H1 (cell line): ENCODE measurements around the gene PRRG1. TPM values are rescaled to one million over a fixed set of nuclear protein-coding genes. Genes with fewer than 3 reads are reported as not detected.

Experiments
- CTCF ChIA-PET: fragments of 300-600 bp; sonication (Branson Sonifier 250); formaldehyde crosslinking; loops from one replicate; lab custom pipeline; 2021; ENCODE audit not compliant: partially characterized antibody; lab: Charles Lee
- POLR2A ChIA-PET: fragments of 300-600 bp; sonication (Branson Sonifier 250); formaldehyde crosslinking; loops from one replicate; lab custom pipeline; 2021; ENCODE audit warnings: inconsistent platforms; ENCODE audit not compliant: partially characterized antibody; lab: Charles Lee
- DNase-seq, 2 experiments: peaks; one replicate each; pipeline versions ENCODE4 v3.0.0 to v3.0.0-alpha.2; 2010 to 2022; ENCODE audit warnings: low spot score in 2 of 2, low read depth in 1 of 2, mixed read lengths in 1 of 2
- FAIRE-seq: peaks from 2 replicates; lab custom pipeline; 2011; peaks lifted over from hg19 to GRCh38; lab: Jason Lieb, UNC
- H2AFZ ChIP-seq: 2 replicates; pipeline ENCODE4 v1.8.1; 2012; ENCODE audit warnings: low read length, inconsistent platforms
- H2AK5ac ChIP-seq: 2 replicates; pipeline ENCODE4 v1.6.1; 2013; ENCODE audit warnings: low read depth, low read length
- H2BK120ac ChIP-seq: replicated peaks from 2 replicates; pipeline ENCODE3; 2013; ENCODE audit warnings: low read depth, low read length, inconsistent platforms
- H2BK12ac ChIP-seq: 2 replicates; pipeline ENCODE4 v1.6.1; 2013; ENCODE audit warnings: low read depth, low read length
- H2BK15ac ChIP-seq: 2 replicates; pipeline ENCODE4 v1.6.1; 2013; ENCODE audit warnings: low read length
- H2BK20ac ChIP-seq: 2 replicates; pipeline ENCODE4 v1.6.1; 2013; ENCODE audit warnings: low read length
- H2BK5ac ChIP-seq: 2 replicates; pipeline ENCODE4 v1.6.1; 2013; ENCODE audit warnings: low read depth, low read length
- H3K14ac ChIP-seq: 2 replicates; pipeline ENCODE4 v1.6.1; 2013; ENCODE audit warnings: inconsistent platforms; ENCODE audit not compliant: insufficient read length
- H3K18ac ChIP-seq: 2 replicates; pipeline ENCODE4 v1.6.1; 2013; ENCODE audit warnings: low read length; ENCODE audit errors: extremely low read depth
- H3K23ac ChIP-seq: 2 replicates; pipeline ENCODE4 v1.6.1; 2013; ENCODE audit warnings: inconsistent platforms; ENCODE audit not compliant: insufficient read length
- H3K23me2 ChIP-seq: 2 replicates; pipeline ENCODE4 v1.6.1; 2013; ENCODE audit warnings: low read depth, low read length
- H3K27ac ChIP-seq: 2 replicates; pipeline ENCODE4 v1.6.1; 2011; ENCODE audit warnings: low read depth, low read length, inconsistent platforms
- H3K27me3 ChIP-seq, 4 experiments: replicated peaks in 1 of 4; 1 replicate in 1 of 4; 2 replicates in 3 of 4; pipeline versions ENCODE4 v1.6.1 to v1.8.1; 2011 to 2013; ENCODE audit warnings: low read length in 3 of 4, mild to moderate bottlenecking in 3 of 4, inconsistent platforms in 2 of 4, mixed read lengths in 2 of 4, moderate library complexity in 1 of 4; ENCODE audit not compliant: control insufficient read depth in 3 of 4, insufficient read depth in 3 of 4; ENCODE audit errors: extremely low read depth in 1 of 4
- H3K36me3 ChIP-seq, 4 experiments: 2 replicates each; pipeline versions ENCODE4 v1.6.1 to v1.8.1; 2011 to 2013; ENCODE audit warnings: mild to moderate bottlenecking in 4 of 4, low read length in 3 of 4, moderate library complexity in 2 of 4, control low read depth in 1 of 4, inconsistent platforms in 1 of 4; ENCODE audit not compliant: insufficient read depth in 4 of 4, control insufficient read depth in 2 of 4
- H3K4ac ChIP-seq: replicated peaks from 2 replicates; pipeline ENCODE3; 2013; ENCODE audit warnings: low read length, low read depth, mixed read lengths, inconsistent platforms; ENCODE audit not compliant: insufficient read length
- H3K4me1 ChIP-seq, 4 experiments: replicated peaks in 1 of 4; 1 replicate in 1 of 4; 2 replicates in 3 of 4; pipeline versions ENCODE4 v1.6.1 to v1.8.1; 2011 to 2013; ENCODE audit warnings: low read length in 3 of 4, inconsistent platforms in 2 of 4, mixed read lengths in 1 of 4; ENCODE audit not compliant: insufficient read depth in 4 of 4, control insufficient read depth in 3 of 4
- H3K4me2 ChIP-seq, 2 experiments: 2 replicates each; pipeline versions ENCODE4 v1.6.1 to v1.8.1; 2011 to 2013; ENCODE audit warnings: low read depth in 2 of 2, low read length in 2 of 2, control low read depth in 1 of 2, inconsistent platforms in 1 of 2, mild to moderate bottlenecking in 1 of 2; ENCODE audit not compliant: insufficient read depth in 1 of 2
- H3K4me3 ChIP-seq, 4 experiments: fragments of 200-600, 300-600 bp in 1 of 4; sonication (generic), shearing (Covaris generic), sonication (Bioruptor Twin) in 1 of 4; 2 replicates each; pipeline versions ENCODE4 v1.5.1 to v1.8.1; 2011 to 2016; ENCODE audit warnings: low read length in 4 of 4, low read depth in 3 of 4, control low read depth in 2 of 4, inconsistent platforms in 2 of 4, mild to moderate bottlenecking in 2 of 4, mixed read lengths in 1 of 4, moderate library complexity in 1 of 4; ENCODE audit not compliant: insufficient read depth in 2 of 4; ENCODE audit errors: extremely low read depth in 1 of 4
- H3K56ac ChIP-seq: replicated peaks from 2 replicates; pipeline ENCODE3; 2013; ENCODE audit warnings: low read depth, mild to moderate bottlenecking, mixed read lengths, low read length, inconsistent platforms; ENCODE audit not compliant: insufficient read length
- H3K79me1 ChIP-seq: 2 replicates; pipeline ENCODE4 v1.6.1; 2013; ENCODE audit warnings: low read depth, low read length, control low read depth
- H3K79me2 ChIP-seq, 2 experiments: 2 replicates each; pipeline versions ENCODE4 v1.6.1 to v1.8.1; 2012 to 2013; ENCODE audit warnings: low read length in 2 of 2, mild to moderate bottlenecking in 2 of 2, inconsistent platforms in 1 of 2; ENCODE audit not compliant: insufficient read depth in 2 of 2, control insufficient read depth in 1 of 2
- H3K9ac ChIP-seq, 4 experiments: replicated peaks in 1 of 4; 1 replicate in 1 of 4; 2 replicates in 3 of 4; pipeline versions ENCODE4 v1.6.1 to v1.8.1; 2011 to 2013; ENCODE audit warnings: low read depth in 3 of 4, low read length in 3 of 4, control low read depth in 2 of 4, mild to moderate bottlenecking in 2 of 4, moderate library complexity in 2 of 4, inconsistent platforms in 1 of 4; ENCODE audit errors: extremely low read depth in 1 of 4
- H3K9me3 ChIP-seq, 2 experiments: 2 replicates each; pipeline versions ENCODE4 v1.6.1 to v1.8.1; 2012 to 2013; ENCODE audit warnings: mild to moderate bottlenecking in 2 of 2, moderate library complexity in 2 of 2, control low read depth in 1 of 2, inconsistent platforms in 1 of 2, low read depth in 1 of 2, low read length in 1 of 2, mixed read lengths in 1 of 2; ENCODE audit not compliant: insufficient read depth in 2 of 2
- H4K20me1 ChIP-seq, 2 experiments: replicated peaks in 1 of 2; 2 replicates each; pipeline versions ENCODE3 to v1.8.1; 2011 to 2013; ENCODE audit warnings: inconsistent platforms in 2 of 2, low read length in 2 of 2, mild to moderate bottlenecking in 1 of 2; ENCODE audit not compliant: insufficient read depth in 2 of 2, control insufficient read depth in 1 of 2
- H4K5ac ChIP-seq: 2 replicates; pipeline ENCODE4 v1.6.1; 2013; ENCODE audit warnings: low read length, low read depth, mixed read lengths, inconsistent platforms; ENCODE audit not compliant: insufficient read length
- H4K8ac ChIP-seq: 2 replicates; pipeline ENCODE4 v1.8.0; 2013; ENCODE audit warnings: mild to moderate bottlenecking, moderate library complexity, low read length, inconsistent platforms; ENCODE audit not compliant: insufficient read depth; ENCODE audit errors: extremely low read depth
- H4K91ac ChIP-seq: replicated peaks from 2 replicates; pipeline ENCODE3; 2013; ENCODE audit warnings: low read length, mixed read lengths, inconsistent platforms; ENCODE audit not compliant: insufficient read length
- CREB1 ChIP-seq: IDR thresholded peaks from 2 replicates; pipeline ENCODE4 v1.6.1; 2012; ENCODE audit warnings: inconsistent platforms
- CTBP2 ChIP-seq: IDR thresholded peaks from 2 replicates; pipeline ENCODE4 v1.7.0; 2011; ENCODE audit warnings: borderline replicate concordance, mild to moderate bottlenecking, moderate library complexity, mixed read lengths, low read length; ENCODE audit not compliant: insufficient read depth, insufficient read length
- EGR1 ChIP-seq: IDR thresholded peaks from 2 replicates; pipeline ENCODE4 v1.6.1; 2011; ENCODE audit warnings: low read depth, low read length, borderline replicate concordance
- GABPA ChIP-seq: IDR thresholded peaks from 2 replicates; pipeline ENCODE4 v1.6.1; 2011; ENCODE audit warnings: mild to moderate bottlenecking, low read length, moderate library complexity, borderline replicate concordance; ENCODE audit not compliant: insufficient read depth
- POU5F1 ChIP-seq: IDR thresholded peaks from 2 replicates; pipeline ENCODE4 v1.6.1; 2011; ENCODE audit warnings: low read depth, mild to moderate bottlenecking, low read length, moderate library complexity
- RNF2 ChIP-seq: fragments of 200-900, 300-1000 bp; sonication (generic); IDR thresholded peaks from 2 replicates; pipeline ENCODE4 v1.7.1; 2016; ENCODE audit warnings: borderline replicate concordance, low read depth, mild to moderate bottlenecking, antibody characterized with exemption, low read length; ENCODE audit not compliant: poor library complexity, severe bottlenecking; ENCODE audit errors: missing control alignments
- SP1 ChIP-seq: IDR thresholded peaks from 2 replicates; pipeline ENCODE4 v1.6.1; 2011; ENCODE audit warnings: low read depth, low read length
- USF2 ChIP-seq: IDR thresholded peaks from 2 replicates; pipeline ENCODE4 v1.6.1; 2011; ENCODE audit warnings: low read length, improper control_type of control experiment
- YY1 ChIP-seq: IDR thresholded peaks from 2 replicates; pipeline ENCODE4 v1.6.1; 2011; ENCODE audit warnings: low read depth, mild to moderate bottlenecking, low read length
- WGBS, 2 experiments: shearing (Covaris generic) in 1 of 2; methylation state at CpG; one replicate each; pipeline versions ENCODE4 v1.1.6 to v1.1.7; 2013 to 2015; ENCODE audit warnings: low lambda C conversion rate in 2 of 2, mixed read lengths in 2 of 2, inconsistent platforms in 1 of 2, low coverage in 1 of 2, missing lambda C conversion rate in 1 of 2; ENCODE audit not compliant: insufficient replicate concordance in 2 of 2, insufficient coverage in 1 of 2, insufficient read length in 1 of 2; ENCODE audit errors: extremely low coverage in 1 of 2, missing lambda C conversion rate in 1 of 2; 5-methylcytosine and 5-hydroxymethylcytosine counted together
- polyA plus RNA-seq, 7 experiments: library from polyadenylated mRNA; depleted of rRNA in 3 of 7; stranded (reverse) in 5 of 7; unstranded in 2 of 7; fragments of >200 nt in 5 of 7; fragments of 200-250 nt in 2 of 7; gene quantifications; 1 replicate in 5 of 7; 2 replicates in 1 of 7; 4 replicates in 1 of 7; pipeline versions ENCODE4 v1.2.1 to v1.2.3, GENCODE V29; 2011 to 2013; ENCODE audit warnings: missing spikeins in 2 of 7, mixed read lengths in 2 of 7
- total RNA-seq: library from RNA; stranded (reverse); fragmentation: NEBNext Ultra II Directional; extraction: Animal tissue kit (Norgen Biotek cat#: 25700); gene quantifications from 2 replicates; pipeline ENCODE4 v1.2.1, GENCODE V29; 2021

Gene PRRG1
- total and polyA plus RNA-seq, 2 of the 8 experiments (the other 6 are each of a cell fraction or from before 2014, with no cell fraction given), result 10.2 to 10.5 TPM

DNA sequence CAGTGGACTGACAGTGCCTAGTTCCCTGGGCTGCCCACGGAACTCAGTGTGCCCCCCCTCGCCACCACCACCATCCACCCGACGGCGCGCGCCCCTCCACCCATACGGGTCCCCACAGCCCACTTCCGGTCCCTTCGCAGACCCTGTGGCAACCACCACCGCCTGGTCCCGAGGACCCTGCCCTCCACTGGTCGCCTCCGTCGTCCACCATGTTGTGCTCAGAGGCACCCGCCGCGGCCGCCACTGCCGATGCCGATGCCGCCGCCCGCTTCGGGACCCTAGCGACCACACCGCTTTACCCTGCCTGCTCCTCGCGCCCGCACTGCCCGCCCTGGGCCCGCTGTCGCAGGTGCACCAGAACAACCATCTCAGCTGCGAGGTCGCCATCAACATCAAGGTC lies 155.8 kb downstream of the PRRG1 start:
- Histone ChIP-seq H4K8ac (no peak overlapping the region), H2BK5ac (no peak overlapping the region), H4K20me1 (no peaks in the 10 kb centered on the region), H3K4me1 (0 out of 7 replicates have a peak, but pooled peaks cover 0 to 1% (median 0%) of the 10 kb centered on the region in 4 experiments), H3K9me3 (peaks cover 0 to 7% of the 10 kb centered on the region in 2 experiments; a peak in 1 of 4 replicates), H3K4me2 (no peak overlapping the region), H2BK12ac (no peak overlapping the region), H3K56ac (no peak overlapping the region), H3K36me3 (no peaks in the 10 kb centered on the region), H4K5ac (no peak overlapping the region), H3K79me2 (no peaks in the 10 kb centered on the region), H2BK15ac (no peak overlapping the region), H3K23ac (no peak overlapping the region), H2BK120ac (no peak overlapping the region), H3K18ac (no peak overlapping the region), H3K27me3 (no peaks in the 10 kb centered on the region), H3K27ac (no peak overlapping the region), H3K4ac (no peak overlapping the region), H3K9ac (no peak overlapping the region), H3K14ac (no peak overlapping the region), H2AFZ (no peak overlapping the region), H2AK5ac (no peak overlapping the region), H4K91ac (no peak overlapping the region), H3K23me2 (no peaks in the 10 kb centered on the region), H3K79me1 (no peaks in the 10 kb centered on the region), H3K4me3 (no peak overlapping the region), H2BK20ac (no peak overlapping the region)
- TF ChIP-seq GABPA, result no peak
- no peak for TF ChIP-seq USF2
- no peak for TF ChIP-seq RNF2
- no peak for TF ChIP-seq YY1
- TF ChIP-seq CREB1, result no peak
- no peak for TF ChIP-seq SP1
- no peak for TF ChIP-seq POU5F1
- no peak for TF ChIP-seq CTBP2
- no peak for TF ChIP-seq EGR1
- FAIRE-seq, result no peak
- WGBS, 2 experiments, result no CpG with 5 or more reads among the region's 35 CpGs
- CTCF ChIA-PET, result no interaction called here
- POLR2A ChIA-PET, result no interaction called here
- DNase-seq, result no peak
